NCI-H2107 (cell line): ENCODE data around the gene ATG7.
"Not testable (repeated sequence)": the region's sequence is repeated elsewhere in the genome, so short reads cannot be mapped to it uniquely, and the experiment has no call there.

ENCODE experiments used
- DNase-seq: peaks from one replicate; lab custom pipeline; 2025; lab: John Stamatoyannopoulos, UW

ATG7 gene

DNA sequence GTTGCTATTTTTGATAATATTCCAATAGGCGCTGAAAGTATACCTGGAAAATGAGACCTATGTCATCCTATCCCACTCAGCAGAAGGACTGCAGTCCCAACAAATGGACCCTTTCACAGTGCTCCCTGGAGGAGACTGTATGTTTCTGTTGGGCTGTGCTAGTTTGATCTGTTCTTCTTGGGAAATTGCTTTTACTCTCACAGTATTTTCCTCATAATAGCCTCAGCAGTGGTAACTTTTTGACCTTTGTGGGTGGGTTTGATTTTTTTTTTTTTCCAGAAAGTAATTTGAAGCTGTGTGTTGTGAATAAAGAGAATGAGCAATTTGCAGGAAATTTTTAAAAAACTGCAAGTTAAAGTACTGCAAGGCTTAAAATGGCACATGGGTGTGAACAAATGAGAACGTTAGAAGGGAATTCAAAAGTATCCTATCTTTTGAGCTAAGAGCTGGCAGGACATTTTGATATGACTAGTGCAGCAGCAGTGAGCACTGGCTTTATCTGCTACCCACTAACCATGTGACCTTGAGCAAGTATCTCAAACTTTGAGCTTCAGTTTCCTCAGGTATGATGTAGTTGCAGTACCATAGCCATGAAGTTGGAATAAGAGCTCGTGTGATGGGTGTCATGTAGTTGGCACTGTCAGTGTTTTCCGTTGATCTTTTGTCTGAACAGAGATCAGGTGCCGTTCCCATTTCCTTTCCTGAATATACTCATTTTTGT, 118.4 kb downstream of the ATG7 start:
- no peak for DNase-seq

DNA sequence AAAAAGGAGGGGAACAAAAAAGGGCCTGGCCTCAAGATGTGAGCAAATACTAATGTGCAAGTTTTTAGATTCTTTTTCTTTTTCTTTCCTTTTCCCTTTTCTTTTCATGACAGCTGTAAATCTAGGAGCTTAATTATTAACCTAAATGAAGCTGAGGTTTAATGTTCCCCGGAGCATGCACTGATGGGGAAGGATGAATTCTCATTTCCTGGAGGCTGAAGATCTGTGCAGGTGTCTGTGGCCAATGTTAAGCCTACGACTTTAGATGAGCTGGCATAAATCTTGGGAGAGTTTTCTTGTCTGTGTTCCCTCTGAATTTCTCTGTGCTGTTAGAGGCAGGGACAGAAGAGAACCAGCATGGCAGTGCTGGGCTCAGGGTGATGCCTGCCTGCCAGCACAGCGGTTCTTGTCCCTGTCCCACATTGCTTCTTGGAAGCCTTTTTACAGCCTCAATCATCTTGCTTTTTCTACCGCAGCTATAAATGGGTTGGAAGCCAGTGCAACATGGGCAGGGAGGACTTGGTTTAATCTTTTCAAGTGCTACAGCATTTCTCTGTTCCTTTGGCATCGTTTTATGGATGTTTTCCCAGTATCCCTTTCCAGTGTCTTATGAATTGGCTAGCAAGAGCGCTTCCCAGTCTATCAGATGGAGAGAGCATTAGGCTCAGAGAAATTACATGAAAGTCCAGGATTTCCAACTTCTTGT, 119.1 kb downstream of the ATG7 start:
- DNase-seq, result no peak

DNA sequence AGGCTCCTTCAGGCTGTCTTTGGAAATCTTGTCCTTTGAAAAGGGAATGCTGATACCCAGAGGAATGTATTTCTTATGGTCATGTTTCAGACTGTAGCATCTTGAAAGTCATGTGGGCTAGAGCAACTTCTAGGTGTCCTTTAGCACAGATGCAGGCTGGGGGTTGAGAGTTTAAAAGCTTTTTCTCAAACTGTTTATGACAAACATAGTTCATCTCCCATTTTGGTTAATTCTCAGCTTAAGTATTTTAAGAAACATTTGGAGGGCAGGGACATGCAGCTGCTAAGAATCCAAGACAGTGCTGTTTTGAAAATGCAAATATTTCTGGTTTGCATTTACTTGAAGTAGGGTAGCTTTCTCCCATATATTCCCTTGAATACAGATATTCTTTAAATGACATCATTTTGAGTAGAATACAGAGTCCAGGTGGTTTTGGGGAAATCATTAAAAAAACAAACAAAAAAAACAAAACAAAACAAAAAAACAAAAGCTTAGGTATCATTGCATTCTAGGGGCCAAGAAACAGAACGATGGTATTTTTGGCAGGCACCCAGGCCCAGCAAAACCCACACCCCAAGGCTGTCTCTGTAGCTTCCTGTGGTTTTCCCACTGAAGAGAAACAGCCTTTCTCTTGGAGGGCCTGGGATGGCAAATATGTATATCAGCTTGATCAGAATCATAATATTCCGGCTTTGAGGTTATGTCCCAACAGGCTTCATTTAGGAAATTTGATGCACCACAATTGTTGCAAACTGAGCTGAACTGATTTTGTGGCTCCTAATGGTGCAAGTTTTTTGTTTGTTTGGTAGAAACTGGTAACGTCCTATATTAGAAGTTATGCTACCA, 120.0 kb downstream of the ATG7 start:
- DNase-seq, result no peak

DNA sequence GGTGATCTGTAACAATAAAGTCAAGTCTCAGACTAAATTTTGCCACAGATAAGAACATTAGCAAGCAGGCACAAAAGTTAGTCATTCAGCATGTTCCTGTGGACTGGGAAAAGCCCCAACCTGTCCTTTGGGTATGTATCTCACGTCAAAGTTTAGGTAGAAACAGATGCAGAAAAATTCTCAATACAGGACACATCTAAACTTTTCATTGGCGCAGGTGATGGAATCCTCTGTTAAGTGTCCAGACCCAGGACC, 120.6 kb downstream of the ATG7 start:
- no peak for DNase-seq

DNA sequence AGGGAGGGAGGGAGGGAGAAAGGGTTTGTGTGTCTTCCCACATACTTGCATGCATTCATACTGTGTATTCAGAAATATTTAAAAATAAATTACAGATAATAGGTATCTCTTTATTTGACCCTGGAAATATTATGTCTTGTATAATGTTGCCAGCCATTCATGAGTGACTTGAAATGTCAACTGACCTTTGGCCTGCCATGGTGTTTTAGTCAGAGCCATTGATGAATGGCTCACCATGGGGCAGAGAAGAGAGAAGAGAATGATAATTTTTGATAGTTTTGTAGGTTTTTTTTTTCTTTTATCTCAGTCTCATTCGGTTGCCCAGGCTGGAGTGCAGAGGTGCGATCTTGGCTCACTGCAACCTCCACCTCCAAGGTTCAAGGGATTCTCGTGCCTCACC, 121.2 kb downstream of the ATG7 start:
- DNase-seq, result no peak

DNA sequence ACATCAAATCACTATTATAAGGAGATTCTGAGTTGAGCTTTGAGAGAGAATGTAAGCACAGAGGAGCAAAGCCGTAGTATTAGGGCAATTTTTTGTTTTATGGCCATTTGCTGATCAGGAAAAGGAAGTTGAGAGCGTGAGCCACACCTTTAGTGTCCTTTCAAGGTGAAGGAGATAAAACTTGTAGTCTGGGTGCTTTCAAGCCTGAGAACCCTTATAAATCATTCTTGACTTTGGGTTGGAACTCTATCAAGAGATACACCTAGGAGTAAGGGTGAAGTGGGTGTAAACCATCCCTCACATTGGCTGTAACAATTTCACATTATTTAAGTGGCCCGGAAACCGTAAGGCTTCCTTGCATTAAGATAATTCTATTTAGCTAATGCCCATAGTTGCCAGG, 122.2 kb downstream of the ATG7 start:
- no peak for DNase-seq

DNA sequence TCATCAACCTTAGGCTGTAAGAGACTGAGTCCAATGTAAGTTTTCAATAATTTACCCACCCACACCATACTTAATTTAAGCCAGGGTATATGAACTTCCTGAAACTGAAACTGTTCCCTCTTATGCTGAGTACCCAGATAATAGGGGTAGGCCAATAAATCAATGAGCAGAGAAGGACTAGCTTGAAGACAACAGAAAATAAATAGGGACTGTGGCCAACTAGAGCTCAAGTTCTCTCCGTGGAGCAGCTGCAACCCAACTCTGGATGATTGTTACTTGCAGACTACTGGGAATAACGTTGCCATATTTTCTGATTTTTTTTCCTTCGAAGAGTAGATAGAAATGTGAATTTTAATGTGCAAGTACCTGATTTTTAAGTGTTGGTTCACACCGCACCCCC, 128.0 kb downstream of the ATG7 start:
- no peak for DNase-seq

DNA sequence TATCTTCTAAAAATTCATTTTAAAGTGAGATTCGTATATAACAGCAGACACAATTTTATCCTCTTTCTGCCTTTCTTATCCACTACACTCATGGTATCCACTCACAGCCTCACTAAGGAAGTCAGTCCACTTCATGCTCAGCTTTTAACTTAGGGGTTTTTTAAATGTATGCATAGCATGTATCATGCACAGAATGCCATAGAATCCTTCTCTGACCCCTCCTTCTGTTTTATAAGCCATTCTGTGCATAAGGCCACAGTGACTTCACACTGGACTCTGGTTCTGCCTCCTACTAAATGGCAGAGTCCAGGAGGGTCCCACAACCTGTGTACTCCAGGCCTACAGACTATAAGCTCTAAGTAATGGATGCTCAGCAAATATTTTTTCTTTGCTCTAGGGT, 129.2 kb downstream of the ATG7 start:
- no peak for DNase-seq

DNA sequence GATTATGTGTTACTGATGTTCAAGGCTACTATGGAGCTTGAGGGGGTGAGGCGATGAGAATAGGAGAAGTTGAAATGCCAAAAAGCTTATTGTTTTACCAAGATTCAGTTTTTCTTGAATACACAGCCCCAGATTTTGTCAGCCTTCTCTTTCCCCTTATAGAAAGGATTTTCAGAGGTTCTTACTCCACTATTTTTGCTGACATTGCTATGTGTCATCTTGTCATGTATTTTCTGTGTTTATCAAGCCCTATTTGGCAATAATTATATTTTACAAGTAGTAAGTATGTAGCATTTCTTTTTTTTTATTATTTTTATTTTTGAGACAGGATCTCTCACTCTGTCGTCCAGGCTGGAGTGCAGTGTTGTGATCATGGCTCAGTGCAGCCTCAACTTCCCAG, 133.1 kb downstream of the ATG7 start:
- no peak for DNase-seq

DNA sequence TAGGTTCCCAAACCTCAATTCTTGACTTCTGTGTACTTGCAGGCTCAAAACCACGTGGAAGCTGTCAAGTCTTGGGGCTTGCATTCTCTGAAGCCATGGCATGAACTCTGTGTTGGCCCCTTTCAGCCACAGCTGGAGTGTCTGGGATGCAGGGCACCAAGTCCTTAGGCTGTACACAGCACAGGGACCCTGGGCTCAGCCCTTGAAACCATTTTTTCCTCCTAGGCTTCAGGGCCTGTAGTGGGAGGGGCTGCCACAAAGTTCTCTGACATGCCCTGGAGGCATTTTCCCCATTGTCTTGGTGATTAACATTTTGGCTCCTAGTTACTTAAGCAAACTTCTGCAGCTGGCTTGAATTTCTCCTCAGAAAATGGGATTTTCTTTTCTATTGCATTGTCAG, 135.4 kb downstream of the ATG7 start:
- no peak for DNase-seq

DNA sequence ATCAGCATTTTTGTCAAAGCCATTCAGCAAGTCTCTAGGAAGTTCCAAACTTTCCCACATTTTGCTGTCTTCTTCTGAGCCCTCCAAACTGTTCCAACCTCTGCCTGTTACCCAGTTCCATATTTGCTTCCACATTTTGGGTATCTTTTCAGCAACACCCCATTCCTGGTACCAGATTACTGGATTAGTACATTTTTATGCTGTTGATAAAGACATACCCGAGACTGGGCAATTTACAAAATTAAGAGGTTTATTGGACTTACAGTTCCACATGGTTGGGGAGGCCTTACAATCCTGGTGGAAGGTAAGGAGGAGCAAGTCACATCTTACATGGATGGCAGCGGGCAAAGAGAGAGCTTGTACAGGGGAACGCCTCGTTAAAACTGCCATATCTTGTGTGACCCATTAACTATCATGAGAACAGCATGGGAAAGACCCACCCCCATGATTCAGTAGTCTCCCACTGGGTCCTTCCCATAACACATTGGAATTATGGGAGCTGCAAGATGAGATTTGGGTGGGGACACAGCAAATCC, 136.2 kb downstream of the ATG7 start:
- DNase-seq, result not testable (repeated sequence)

DNA sequence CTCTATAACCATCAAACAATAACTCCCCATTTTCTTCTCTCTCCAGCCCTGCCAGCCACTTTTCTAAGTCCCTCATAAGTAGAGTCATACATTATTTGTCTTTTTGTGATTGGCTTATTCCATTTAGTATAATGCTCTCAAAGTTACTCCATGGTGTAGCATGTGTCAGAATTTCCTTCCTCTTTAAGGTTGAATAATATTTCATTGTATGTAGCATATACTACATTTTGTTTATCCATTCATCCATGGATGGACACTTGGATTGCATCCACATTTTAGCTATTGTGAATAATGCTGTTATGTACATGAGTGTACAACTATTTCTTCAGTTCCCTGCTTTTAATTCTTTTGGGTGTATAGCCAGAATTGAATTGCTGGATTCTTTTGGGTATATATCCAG, 138.4 kb downstream of the ATG7 start:
- DNase-seq, result no peak

DNA sequence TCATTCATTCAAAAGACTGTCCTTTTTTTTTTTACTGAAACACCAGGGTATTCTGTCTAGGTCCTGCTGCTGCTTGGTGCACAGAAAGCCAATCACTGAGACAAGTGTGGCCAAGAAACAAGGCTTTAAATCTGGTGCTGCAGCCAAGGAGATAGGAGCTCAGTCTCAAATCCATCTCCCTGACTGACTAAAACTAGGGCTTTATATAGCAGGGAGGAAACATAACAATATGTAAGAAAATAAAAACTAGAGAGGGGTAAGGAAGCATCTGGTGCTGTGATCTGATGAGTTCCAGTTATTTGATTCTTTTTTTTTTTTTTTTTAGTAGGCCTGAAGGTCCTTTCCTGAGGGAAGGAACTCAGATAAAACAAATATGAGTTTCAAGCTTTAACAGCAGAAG, 139.8 kb downstream of the ATG7 start:
- DNase-seq, result no peak

DNA sequence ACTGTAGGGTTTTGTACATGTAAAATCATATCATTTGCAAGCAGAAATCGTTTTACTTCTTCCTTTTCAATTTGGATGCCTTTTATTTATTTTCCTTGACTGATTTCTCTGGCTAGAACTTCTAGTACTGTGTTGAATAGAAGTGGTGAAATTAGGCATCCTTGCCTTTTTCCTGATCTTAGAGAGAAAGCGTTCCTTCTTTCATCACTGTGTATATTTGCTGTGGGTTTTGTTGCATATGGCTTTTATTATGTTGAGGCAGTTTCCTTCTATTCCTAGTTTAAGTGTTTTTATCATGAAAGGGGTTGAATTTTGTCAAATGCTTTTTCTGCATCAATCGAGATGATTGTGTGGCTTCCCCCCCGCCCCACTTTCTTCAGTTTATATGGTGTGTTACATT, 140.9 kb downstream of the ATG7 start:
- no peak for DNase-seq

DNA sequence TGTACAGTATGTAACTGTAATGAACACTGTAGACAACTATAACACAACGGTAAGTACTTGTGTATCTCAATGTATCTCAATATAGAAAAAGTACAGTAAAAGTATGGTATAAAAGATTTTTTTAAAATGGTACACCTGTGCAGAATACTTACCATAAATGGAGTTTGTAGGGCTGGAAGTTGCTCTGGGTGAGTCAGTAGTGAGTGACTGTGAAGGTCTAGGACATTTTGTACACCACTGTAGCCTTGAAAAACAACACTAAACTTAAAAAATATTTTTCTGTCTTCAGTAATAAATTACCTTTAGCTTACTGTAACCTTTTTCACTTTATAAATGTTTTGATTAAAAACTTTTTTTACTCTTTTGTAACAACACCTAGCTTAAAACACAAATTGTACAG, 142.9 kb downstream of the ATG7 start:
- no peak for DNase-seq

DNA sequence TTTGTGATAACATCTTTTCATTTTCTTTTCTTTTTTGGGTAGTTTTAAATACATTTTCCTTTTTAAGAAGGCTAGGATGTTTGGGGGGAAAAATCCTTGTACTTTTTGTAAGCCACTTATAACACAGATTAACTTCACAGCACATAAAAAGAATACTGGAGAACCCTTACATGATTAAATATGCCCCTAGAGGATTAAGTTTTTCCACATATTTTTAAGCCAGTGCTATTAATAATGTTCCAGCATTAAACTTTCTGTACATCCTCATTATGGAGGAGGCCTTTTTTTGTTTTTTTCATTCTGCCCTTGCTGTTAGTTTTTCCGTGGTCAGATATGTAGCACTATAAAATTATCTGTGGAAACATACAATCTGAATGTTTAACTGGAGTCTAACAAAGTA, 147.9 kb downstream of the ATG7 start:
- DNase-seq, result no peak

DNA sequence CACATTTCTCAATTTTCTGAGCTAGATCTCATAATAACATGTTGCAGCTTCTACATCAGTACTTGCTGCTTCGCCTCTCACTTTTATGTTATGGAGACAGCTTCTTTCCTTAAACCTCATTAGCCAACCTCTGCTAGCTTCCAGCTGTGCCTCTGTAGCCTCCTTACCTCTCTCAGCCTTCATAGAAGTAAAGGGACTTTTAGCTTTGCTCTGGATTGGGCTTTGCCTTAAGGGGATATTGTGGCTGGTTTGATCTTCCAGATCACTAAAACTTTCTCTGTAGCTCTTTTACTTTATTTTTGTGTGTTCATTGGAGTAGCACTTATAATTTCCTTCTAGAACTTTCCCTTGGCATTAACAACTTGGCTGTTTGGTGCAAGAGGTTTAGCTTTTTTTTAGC, 150.1 kb downstream of the ATG7 start:
- no peak for DNase-seq

DNA sequence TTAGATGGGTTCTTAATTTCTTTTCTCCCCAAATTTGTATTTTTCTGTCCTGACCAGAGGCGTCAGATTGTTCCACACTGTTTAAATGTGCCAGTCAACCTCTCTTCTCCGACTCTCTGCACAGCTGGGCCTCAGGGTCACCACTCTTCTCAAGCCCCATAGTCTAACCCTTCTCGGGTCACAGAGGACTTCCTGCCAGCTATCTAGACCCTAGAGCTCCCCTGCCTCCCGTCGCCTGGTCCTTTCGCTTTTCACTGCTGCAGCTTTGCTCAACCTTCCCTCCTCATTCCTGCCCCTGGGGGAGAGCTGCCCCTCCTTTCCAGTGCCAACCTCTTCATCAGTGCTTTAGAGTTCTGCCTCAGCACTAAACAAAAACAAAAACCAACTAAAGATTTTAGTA, 151.7 kb downstream of the ATG7 start:
- no peak for DNase-seq

DNA sequence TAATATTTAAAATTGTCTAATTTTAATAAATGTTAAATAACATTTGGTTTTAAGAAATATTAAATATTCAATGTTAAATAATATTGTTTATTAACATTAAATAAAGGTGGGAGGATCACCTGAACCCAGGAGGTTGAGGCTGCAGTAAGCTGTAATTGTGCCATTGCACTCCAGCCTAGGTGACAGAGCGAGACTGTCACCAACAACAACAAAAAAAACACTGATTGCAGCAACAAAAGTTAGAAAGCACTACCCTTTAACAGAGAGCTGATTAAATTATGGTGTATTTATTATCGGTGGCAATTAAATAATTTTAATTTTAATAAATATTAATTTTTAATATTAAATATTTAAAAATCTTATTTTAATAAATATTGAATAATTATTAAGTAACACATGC, 152.1 kb downstream of the ATG7 start:
- no peak for DNase-seq

DNA sequence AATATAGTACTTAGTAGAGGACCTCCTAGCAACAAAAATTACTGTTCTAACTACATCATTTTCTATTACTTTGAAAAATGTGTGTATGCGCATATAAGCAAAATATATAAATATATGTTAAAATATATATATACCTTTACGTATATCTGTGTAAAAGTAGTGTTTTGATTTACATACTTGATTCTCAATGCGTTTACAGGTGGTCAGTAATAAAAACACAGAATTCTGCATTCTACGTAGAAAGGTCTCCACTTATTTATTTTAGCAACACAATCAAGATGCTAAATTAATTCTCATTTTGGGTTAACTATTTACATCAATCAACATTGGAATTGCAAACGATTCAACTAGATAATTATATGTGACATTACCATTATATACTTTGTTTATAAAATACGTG, 158.0 kb downstream of the ATG7 start:
- DNase-seq, result no peak

DNA sequence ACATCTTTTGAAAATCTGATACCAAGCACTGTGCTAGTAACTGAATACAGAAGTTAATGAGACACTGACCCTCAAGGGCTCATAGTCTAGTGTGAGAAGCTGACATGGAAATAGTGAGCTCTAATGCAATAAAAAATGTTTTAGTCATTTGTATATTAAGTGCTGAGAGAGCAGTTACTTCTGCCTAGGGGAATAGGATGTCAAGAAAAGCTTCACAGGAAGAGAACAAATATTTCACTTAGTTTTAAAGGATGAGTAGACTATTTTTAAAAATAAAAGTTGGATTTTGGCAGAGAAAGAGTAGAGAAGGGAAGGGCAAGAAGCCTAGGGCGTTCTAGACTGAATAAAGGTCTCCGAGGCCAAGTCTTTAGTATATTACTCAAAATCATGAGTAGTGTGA, 158.4 kb downstream of the ATG7 start:
- DNase-seq, result no peak

DNA sequence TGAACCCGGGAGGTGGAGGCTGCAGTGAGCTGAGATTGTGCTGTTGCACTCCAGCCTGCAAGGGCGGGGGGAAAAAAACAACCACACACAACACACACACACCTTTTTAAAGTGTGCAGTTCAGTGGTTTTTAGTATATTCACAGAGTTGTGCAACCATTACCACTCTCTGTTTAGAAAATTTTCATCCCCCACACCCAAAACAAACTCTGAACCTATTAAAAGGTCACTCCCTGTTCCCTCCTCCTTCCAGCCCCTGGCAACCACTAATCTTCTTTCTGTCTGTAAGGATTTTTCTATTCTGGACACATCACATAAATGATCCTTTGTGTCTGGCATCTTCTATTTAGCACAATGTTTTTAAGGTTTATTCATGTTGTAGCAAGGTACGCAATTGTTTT, 159.1 kb downstream of the ATG7 start:
- no peak for DNase-seq

DNA sequence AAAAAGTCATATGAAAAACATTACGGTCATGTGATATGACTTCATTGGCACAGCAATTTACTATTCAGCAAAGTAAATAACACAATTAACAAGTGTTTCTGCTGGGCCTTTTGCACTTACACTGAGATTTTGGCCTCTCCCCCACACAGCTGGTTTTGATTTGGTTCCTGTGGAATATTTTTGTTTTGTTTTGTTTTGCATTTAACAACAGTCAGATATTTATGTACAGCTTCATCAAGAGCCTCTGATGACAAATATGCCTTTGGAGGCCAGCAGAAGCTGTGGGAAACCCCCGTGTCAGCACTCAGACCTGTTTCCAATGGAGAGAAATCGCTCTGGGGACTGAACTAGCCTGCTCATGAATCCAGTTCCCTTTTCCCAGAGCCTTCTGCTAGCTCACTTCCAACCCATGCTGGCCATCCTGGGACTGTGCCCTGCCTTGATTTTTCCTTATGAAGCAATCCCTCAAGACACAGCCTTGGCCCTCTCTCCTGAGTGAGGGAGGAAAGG, 161.9 kb downstream of the ATG7 start:
- DNase-seq, result no peak
